KG1 (cell line): ENCODE measurements around the gene HPSE.

Source experiments
- DNase-seq: peaks from one replicate; lab custom pipeline; 2025; lab: John Stamatoyannopoulos, UW

HPSE gene

DNA sequence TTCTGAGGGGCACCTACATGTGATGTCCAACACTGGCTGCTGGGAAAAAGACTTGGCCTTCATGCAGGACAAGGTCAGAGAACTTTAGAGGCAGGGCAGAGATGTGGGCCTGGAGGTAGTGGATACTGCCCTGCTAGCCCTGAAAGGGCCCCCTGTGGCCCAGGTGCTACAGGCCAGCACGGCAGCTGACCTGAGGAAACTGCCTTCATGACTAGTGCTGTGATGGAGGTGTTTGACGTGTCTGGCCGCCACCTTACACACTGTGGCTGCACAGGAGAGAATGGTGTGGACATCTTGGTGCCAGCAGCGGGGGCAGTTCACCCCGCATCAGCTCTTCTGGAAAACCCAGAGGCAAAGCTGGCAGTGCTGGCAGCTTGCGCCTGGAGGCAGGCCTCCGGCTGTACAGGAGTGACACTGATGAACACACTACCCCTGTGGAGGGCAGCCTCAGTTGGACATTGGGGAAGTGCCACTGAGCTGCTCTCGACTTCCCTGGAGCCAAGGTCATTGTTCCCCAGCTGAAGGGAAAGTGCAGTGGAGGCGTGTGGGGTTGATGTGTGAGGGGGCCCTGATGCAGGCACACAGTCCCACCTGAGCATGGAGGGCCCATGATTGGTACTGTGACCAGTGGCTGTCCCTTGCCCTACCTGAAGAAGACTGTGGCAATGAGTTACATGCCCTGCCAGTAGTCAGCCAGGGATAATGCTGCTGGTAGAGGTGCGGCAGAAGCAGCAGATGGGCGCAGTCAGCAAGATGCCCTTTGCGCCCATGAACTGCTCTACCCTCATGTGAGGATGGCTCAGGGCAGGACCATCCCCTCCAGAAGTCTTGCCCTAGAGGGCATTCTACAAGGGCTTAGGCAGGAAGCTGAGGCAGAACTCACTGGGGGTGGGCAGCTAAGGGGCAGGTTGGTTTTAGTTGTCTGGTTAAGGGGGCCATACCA, 87.0 kb downstream of the HPSE start:
- DNase-seq, result no peak
